SJCRH30 (cell line): ENCODE data around the gene CNTNAP2. TPM values are rescaled to one million over a fixed set of nuclear protein-coding genes. Genes with fewer than 3 reads are reported as not detected.

Experiments used
- DNase-seq, 2 experiments: peaks; one replicate each; pipeline ENCODE4 v3.0.0-alpha.2; 2015 to 2020
- H3K27ac ChIP-seq: fragments of 250-450 bp; sonication (Bioruptor Pico); 2 replicates; pipeline ENCODE4 v1.5.1; 2020; ENCODE audit warnings: mild to moderate bottlenecking, moderate library complexity
- H3K27me3 ChIP-seq: fragments of 250-450 bp; sonication (Bioruptor Pico); 2 replicates; pipeline ENCODE4 v1.5.1; 2020; ENCODE audit warnings: mild to moderate bottlenecking, moderate library complexity
- H3K36me3 ChIP-seq: fragments of 250-450 bp; sonication (Bioruptor Pico); 2 replicates; pipeline ENCODE4 v1.5.1; 2020; ENCODE audit warnings: mild to moderate bottlenecking, moderate library complexity
- H3K4me1 ChIP-seq: fragments of 250-450 bp; sonication (Bioruptor Pico); 2 replicates; pipeline ENCODE4 v1.5.1; 2020; ENCODE audit warnings: mild to moderate bottlenecking, moderate library complexity
- H3K4me3 ChIP-seq: fragments of 250-450 bp; sonication (Bioruptor Pico); 2 replicates; pipeline ENCODE4 v1.5.1; 2020; ENCODE audit warnings: mild to moderate bottlenecking, moderate library complexity
- H3K9me3 ChIP-seq: fragments of 250-450 bp; sonication (Bioruptor Pico); replicated peaks from 2 replicates; pipeline ENCODE4 v1.5.1; 2020; ENCODE audit warnings: mild to moderate bottlenecking, moderate library complexity
- total RNA-seq: library from RNA; depleted of rRNA; stranded (reverse); fragments of >200 nt; shearing (Covaris generic); gene quantifications from 2 replicates; pipeline ENCODE4 v1.2.3, GENCODE V29; 2014

The CNTNAP2 gene
- total RNA-seq, 1 experiment from 2014 or later, result not detected

DNA sequence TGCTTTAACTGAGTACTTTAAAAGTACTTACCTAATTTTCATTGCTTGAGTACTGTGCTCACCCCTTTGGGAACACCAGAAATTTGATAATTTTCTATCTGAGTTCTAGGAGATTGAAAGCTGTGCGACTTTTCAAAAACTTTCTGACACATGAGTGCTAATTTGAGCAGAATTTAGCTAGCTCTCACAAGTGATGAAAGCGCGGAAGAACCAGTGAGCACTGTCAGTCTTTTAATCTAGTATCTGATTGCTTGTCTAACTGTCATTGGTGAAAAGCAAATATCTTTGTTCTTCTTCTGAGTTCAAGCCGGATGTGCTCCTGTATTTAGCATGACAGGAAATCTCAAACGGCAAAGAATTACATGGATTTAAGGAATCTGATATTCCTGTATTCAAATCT is 899.4 kb downstream of the CNTNAP2 start:
- Histone ChIP-seq H3K27me3 (no peaks in the 10 kb centered on the region; the same call in 1 of the 2 replicates), H3K4me1 (no peaks in the 10 kb centered on the region; the same call in 1 of the 2 replicates), H3K27ac (no peak overlapping the region), H3K9me3 (no peaks in the 10 kb centered on the region), H3K36me3 (no peaks in the 10 kb centered on the region), H3K4me3 (no peak overlapping the region)
- no peak for DNase-seq

- no peaks in the 10 kb centered on the region for H3K36me3 ChIP-seq
- H3K27ac ChIP-seq, result no peak overlapping the region
- no peak overlapping the region for H3K4me3 ChIP-seq
- no peaks in the 10 kb centered on the region for H3K9me3 ChIP-seq
- DNase-seq, result no peak
- H3K27me3 ChIP-seq, result no peaks in the 10 kb centered on the region; the same call in 1 of the 2 replicates
- no peaks in the 10 kb centered on the region; the same call in 1 of the 2 replicates for H3K4me1 ChIP-seq
Observed at GRCh38 chr7:147022056-147022455, 905.5 kb downstream of the CNTNAP2 start.

GRCh38 chr7:147023440-147023839 is 906.8 kb downstream of the CNTNAP2 start:
- Histone ChIP-seq H3K4me3 (no peak overlapping the region), H3K27ac (no peak overlapping the region), H3K9me3 (no peaks in the 10 kb centered on the region), H3K4me1 (no peaks in the 10 kb centered on the region), H3K27me3 (no peaks in the 10 kb centered on the region), H3K36me3 (no peaks in the 10 kb centered on the region)
- DNase-seq, result no peak

DNA sequence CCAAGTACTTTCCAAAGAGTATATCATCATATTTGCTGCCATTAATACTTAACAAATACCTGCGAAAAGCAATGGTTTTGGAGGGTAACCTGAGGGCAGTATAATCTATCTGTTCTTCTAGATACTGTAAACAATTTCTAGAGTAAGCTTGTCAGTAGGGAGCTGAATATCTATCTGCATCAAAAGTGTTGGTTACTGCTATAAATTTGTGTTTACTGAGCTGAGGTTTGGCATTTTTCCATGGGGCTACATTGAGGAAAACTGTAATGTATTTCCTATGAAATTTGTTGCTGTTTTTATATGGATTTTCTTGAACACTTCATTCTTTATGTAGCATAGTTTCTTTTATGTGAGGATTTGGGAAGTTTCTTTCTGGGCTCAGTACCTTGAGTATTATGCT is 913.4 kb downstream of the CNTNAP2 start:
- Histone ChIP-seq H3K27me3 (0 out of 2 replicates have a peak, but pooled peaks cover 4% of the 10 kb centered on the region), H3K27ac (no peak overlapping the region), H3K36me3 (no peaks in the 10 kb centered on the region), H3K4me1 (no peaks in the 10 kb centered on the region), H3K9me3 (no peaks in the 10 kb centered on the region), H3K4me3 (no peak overlapping the region)
- DNase-seq, result no peak

GRCh38 chr7:147033641-147034040 is 917.0 kb downstream of the CNTNAP2 start:
- DNase-seq, result no peak
- no peaks in the 10 kb centered on the region for H3K36me3 ChIP-seq
- 0 out of 2 replicates have a peak, but pooled peaks cover 4% of the 10 kb centered on the region for H3K27me3 ChIP-seq
- no peaks in the 10 kb centered on the region for H3K4me1 ChIP-seq
- H3K4me3 ChIP-seq, result no peak overlapping the region
- H3K9me3 ChIP-seq, result no peaks in the 10 kb centered on the region
- no peak overlapping the region for H3K27ac ChIP-seq

GRCh38 chr7:147041438-147041837 is 924.8 kb downstream of the CNTNAP2 start:
- no peak for DNase-seq
- H3K4me3 ChIP-seq, result no peak overlapping the region
- H3K4me1 ChIP-seq, result peaks cover 12% of the 10 kb centered on the region
- H3K27me3 ChIP-seq, result no peaks in the 10 kb centered on the region
- H3K9me3 ChIP-seq, result no peaks in the 10 kb centered on the region
- no peaks in the 10 kb centered on the region for H3K36me3 ChIP-seq
- no peak overlapping the region for H3K27ac ChIP-seq

DNA sequence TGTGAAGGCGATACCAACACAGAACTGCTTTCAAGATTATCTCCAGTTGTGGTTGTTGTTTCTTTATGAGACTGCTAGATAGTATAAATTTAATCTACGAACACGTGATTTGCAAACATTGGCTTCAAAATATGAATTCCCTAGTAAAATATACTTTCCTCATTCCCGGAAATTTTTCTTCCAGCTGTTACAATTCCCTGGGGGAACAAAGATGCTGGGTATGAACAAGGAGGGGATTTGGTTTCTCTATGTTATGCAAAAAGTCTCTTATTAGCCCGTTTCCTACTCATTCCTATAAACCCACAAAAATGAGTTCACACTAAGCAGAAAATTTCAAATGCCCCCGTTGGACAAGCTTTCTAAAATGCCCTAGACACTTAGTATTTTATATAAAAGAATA is 928.3 kb downstream of the CNTNAP2 start:
- DNase-seq, result peak in 1 of 2 experiments; percentile 41

DNA sequence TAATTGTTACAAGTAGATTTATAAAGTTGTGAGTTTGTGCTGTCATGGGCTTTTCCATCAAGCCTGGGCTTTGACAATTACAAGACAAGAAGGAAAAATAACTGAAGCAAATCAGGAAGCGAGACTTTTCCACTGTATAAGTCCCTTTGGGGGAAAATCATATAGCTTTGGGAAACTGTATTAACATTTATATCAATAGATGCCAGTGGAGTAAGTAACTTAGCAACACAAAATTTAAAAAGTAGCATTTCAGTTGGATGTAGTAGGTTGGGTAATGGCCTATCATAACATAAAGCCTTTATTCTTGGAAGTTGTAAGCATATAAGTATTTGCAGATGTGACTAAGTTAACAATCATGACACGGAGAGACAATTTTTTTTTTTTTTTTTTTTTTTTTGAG is 931.1 kb downstream of the CNTNAP2 start:
- Histone ChIP-seq H3K9me3 (no peaks in the 10 kb centered on the region), H3K4me1 (peaks cover 12% of the 10 kb centered on the region), H3K36me3 (no peaks in the 10 kb centered on the region), H3K27me3 (no peaks in the 10 kb centered on the region), H3K4me3 (no peak overlapping the region), H3K27ac (no peak overlapping the region)
- DNase-seq, result no peak

More for the DNA sequence above, 928.3 kb downstream of the CNTNAP2 start:
- peaks cover 12% of the 10 kb centered on the region for H3K4me1 ChIP-seq
- no peak overlapping the region for H3K4me3 ChIP-seq
- H3K36me3 ChIP-seq, result no peaks in the 10 kb centered on the region
- H3K27me3 ChIP-seq, result no peaks in the 10 kb centered on the region
- H3K27ac ChIP-seq, result no peak overlapping the region
- H3K9me3 ChIP-seq, result no peaks in the 10 kb centered on the region

GRCh38 chr7:147048864-147049263 is 932.3 kb downstream of the CNTNAP2 start:
- H3K36me3 ChIP-seq, result no peaks in the 10 kb centered on the region

GRCh38 chr7:147052818-147053217 is 936.2 kb downstream of the CNTNAP2 start:
- Histone ChIP-seq H3K27ac (no peak overlapping the region), H3K36me3 (no peaks in the 10 kb centered on the region), H3K9me3 (no peaks in the 10 kb centered on the region), H3K4me3 (no peak overlapping the region), H3K4me1 (peaks cover 3% of the 10 kb centered on the region; the same call in 1 of the 2 replicates), H3K27me3 (peaks cover 3% of the 10 kb centered on the region; the same call in 1 of the 2 replicates)
- no peak for DNase-seq

More at GRCh38 chr7:147048864-147049263, 932.3 kb downstream of the CNTNAP2 start:
- Histone ChIP-seq H3K4me3 (no peak overlapping the region), H3K9me3 (no peaks in the 10 kb centered on the region), H3K27me3 (no peaks in the 10 kb centered on the region), H3K27ac (no peak overlapping the region), H3K4me1 (peaks cover 12% of the 10 kb centered on the region)
- DNase-seq, result no peak

- Histone ChIP-seq H3K9me3 (no peaks in the 10 kb centered on the region), H3K27me3 (peaks cover 4% of the 10 kb centered on the region; the same call in 1 of the 2 replicates), H3K36me3 (no peaks in the 10 kb centered on the region), H3K4me1 (peaks cover 3% of the 10 kb centered on the region; the same call in 1 of the 2 replicates), H3K27ac (no peak overlapping the region), H3K4me3 (no peak overlapping the region)
- DNase-seq, result peak in 1 of 2 experiments; percentile 44
Observed at GRCh38 chr7:147053746-147054145, 937.1 kb downstream of the CNTNAP2 start.

- H3K9me3 ChIP-seq, result no peaks in the 10 kb centered on the region
- no peaks in the 10 kb centered on the region for H3K4me1 ChIP-seq
- no peak for DNase-seq
- H3K4me3 ChIP-seq, result no peak overlapping the region
- H3K27ac ChIP-seq, result no peak overlapping the region
- peaks cover 4% of the 10 kb centered on the region for H3K27me3 ChIP-seq
- H3K36me3 ChIP-seq, result no peaks in the 10 kb centered on the region
Observed at GRCh38 chr7:147060070-147060469, 943.5 kb downstream of the CNTNAP2 start.

- no peaks in the 10 kb centered on the region for H3K4me1 ChIP-seq
- H3K36me3 ChIP-seq, result no peaks in the 10 kb centered on the region
- no peak overlapping the region for H3K27ac ChIP-seq
- DNase-seq, result no peak
- H3K27me3 ChIP-seq, result peaks cover 2% of the 10 kb centered on the region
- no peaks in the 10 kb centered on the region for H3K9me3 ChIP-seq
- no peak overlapping the region for H3K4me3 ChIP-seq
Observed at GRCh38 chr7:147062897-147063296, 946.3 kb downstream of the CNTNAP2 start.

DNA sequence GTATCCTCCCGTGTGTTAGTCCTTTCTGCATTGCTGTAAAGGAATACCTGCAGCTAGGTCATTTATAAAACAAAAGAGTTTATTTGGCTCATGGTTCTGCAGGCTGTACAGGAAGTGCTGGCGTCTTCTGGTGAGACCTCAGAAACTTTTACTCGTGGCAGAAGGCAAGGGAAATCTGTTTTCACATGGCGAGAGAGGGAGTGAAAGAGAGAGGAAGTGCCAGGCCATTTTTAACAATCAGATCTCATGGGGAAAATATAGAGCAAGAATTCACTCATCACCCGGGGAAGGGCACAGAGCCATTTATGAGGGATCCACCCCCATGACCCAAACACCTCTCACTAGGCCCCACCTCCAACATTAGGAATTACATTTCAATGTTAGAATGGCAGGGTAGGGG is 952.2 kb downstream of the CNTNAP2 start:
- Histone ChIP-seq H3K4me3 (no peak overlapping the region), H3K9me3 (no peaks in the 10 kb centered on the region), H3K4me1 (no peaks in the 10 kb centered on the region), H3K27ac (no peak overlapping the region), H3K36me3 (no peaks in the 10 kb centered on the region), H3K27me3 (peaks cover 9% of the 10 kb centered on the region; the same call in 1 of the 2 replicates)
- DNase-seq, result no peak

DNA sequence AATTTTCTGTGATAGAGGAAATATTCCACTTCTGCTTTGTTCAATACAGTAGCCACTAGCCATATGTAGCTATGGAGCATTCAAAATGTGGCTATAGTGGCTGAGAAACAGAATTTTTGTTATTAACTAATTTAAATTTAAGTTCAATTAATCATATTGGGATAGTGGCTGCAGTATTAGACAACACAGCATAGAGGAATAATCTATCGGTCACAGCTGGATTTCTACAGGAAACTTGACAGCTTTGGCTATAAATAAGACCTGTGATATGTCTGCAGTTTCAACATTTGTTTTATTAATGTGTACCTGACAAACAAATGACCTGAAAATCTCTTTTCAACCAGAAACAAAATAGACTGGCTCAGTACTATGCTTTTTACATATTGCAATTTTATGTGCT is 953.2 kb downstream of the CNTNAP2 start:
- Histone ChIP-seq H3K9me3 (no peaks in the 10 kb centered on the region), H3K27ac (no peak overlapping the region), H3K4me3 (no peak overlapping the region), H3K36me3 (no peaks in the 10 kb centered on the region), H3K27me3 (peaks cover 9% of the 10 kb centered on the region; the same call in 1 of the 2 replicates), H3K4me1 (no peaks in the 10 kb centered on the region)
- no peak for DNase-seq

- Histone ChIP-seq H3K4me1 (no peaks in the 10 kb centered on the region), H3K27me3 (0 out of 2 replicates have a peak, but pooled peaks cover 8% of the 10 kb centered on the region), H3K9me3 (no peaks in the 10 kb centered on the region), H3K36me3 (no peaks in the 10 kb centered on the region), H3K4me3 (no peak overlapping the region), H3K27ac (no peak overlapping the region)
- DNase-seq, result no peak
Observed at GRCh38 chr7:147070886-147071285, 954.3 kb downstream of the CNTNAP2 start.
